Natural killer cell treated with Interleukin-12 subunit alpha and Interleukin-12 subunit beta and Interleukin-15 and Interleukin-18, amount 100 ng/mL, for 72 hours (primary cell): ENCODE data around the gene HCRTR1. TPM values are rescaled to one million over a fixed set of nuclear protein-coding genes. Genes with fewer than 3 reads are reported as not detected.
A peak's percentile ranks its signal among the peaks of the same experiment; 100 is the strongest.

Experiments
- ATAC-seq, 2 donors: fragments of 150-1000 bp; cut with Tn5 transposase in 1 of 2; sonication (Bioruptor Pico), chemical (Tn5 transposase) in 1 of 2; 2 replicates each; pipeline ENCODE4 v1.10.0; 2021
- DNase-seq: peaks from one replicate; pipeline ENCODE4 v3.0.0; 2022; ENCODE audit warnings: low spot score
- H3K27ac Mint-ChIP-seq, 2 donors: 1 replicate in 1 of 2; 2 replicates in 1 of 2; pipeline ENCODE4 v1.8.0; 2022; ENCODE audit warnings: mixed read lengths in 2 of 2, mild to moderate bottlenecking in 1 of 2, moderate library complexity in 1 of 2
- H3K27me3 Mint-ChIP-seq, 2 donors: 1 replicate in 1 of 2; 2 replicates in 1 of 2; pipeline ENCODE4 v1.8.0; 2022; ENCODE audit warnings: mixed read lengths in 2 of 2
- H3K36me3 Mint-ChIP-seq: one replicate; pipeline ENCODE4 v1.8.0; 2022; ENCODE audit warnings: mixed read lengths
- H3K4me1 Mint-ChIP-seq, 2 donors: 1 replicate in 1 of 2; 2 replicates in 1 of 2; pipeline ENCODE4 v1.8.0; 2022; ENCODE audit warnings: low read depth in 2 of 2, mixed read lengths in 2 of 2, mild to moderate bottlenecking in 1 of 2
- H3K4me3 Mint-ChIP-seq: one replicate; pipeline ENCODE4 v1.8.0; 2022; ENCODE audit warnings: mixed read lengths
- H3K9me3 Mint-ChIP-seq: 2 replicates; pipeline ENCODE4 v1.8.0; 2022; ENCODE audit warnings: mixed read lengths
- total RNA-seq, 2 donors: library from RNA; stranded (reverse); gene quantifications; one replicate each; pipeline ENCODE4 v1.2.3, GENCODE V29; 2022

Gene HCRTR1
- total RNA-seq, 2 donors from 2014 or later: not detected

GRCh38 chr1:31576201-31576669 lies 41.3 kb upstream of the HCRTR1 start, which contains the start of gene TINAGL1:
Gene TINAGL1 (plus strand): TSS chr1:31576515. CDS start chr1:31577149, 634 bp downstream.
- H3K4me1 Mint-ChIP-seq: no peaks in the 10 kb centered on the region
- H3K4me3 Mint-ChIP-seq: no peak within 1 kb of the TSS
- peak in 1 of 2 donors; percentile 30 for ATAC-seq
- no peaks in the 10 kb centered on the region for H3K36me3 Mint-ChIP-seq
- no peaks in the 10 kb centered on the region for H3K9me3 Mint-ChIP-seq
- no peak within 1 kb of the TSS for H3K27ac Mint-ChIP-seq
- DNase-seq: no peak
- peaks cover 8 to 9% of the 10 kb centered on the region in 2 donors for H3K27me3 Mint-ChIP-seq

DNA sequence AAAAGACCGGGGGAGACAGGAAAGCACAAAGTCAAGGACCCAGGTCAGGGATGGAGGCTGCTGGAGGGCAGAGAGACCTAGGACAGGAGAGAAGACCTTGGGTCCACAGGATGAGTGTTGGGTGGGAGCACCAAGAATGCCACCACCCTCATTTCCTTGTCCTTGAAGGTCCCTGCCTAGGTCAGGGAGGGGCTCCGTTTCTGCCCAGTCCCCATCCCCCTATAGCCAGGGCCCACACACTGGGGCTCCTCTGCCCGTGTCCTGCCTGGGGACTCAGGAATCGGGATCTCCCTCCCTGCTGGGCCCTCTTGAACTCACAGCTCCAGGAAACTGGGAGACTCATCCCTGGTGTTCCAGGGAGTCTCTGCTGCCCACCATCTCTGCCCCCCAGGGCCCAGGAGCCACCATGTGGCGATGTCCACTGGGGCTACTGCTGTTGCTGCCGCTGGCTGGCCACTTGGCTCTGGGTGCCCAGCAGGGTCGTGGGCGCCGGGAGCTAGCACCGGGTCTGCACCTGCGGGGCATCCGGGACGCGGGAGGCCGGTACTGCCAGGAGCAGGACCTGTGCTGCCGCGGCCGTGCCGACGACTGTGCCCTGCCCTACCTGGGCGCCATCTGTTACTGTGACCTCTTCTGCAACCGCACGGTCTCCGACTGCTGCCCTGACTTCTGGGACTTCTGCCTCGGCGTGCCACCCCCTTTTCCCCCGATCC lies 40.6 kb upstream of the HCRTR1 start:
- ATAC-seq (peak in 1 of 2 donors; percentile 18), DNase-seq (no peak)
- H3K27ac Mint-ChIP-seq: no peak overlapping the region
- peaks cover 5 to 6% of the 10 kb centered on the region in 2 donors for H3K27me3 Mint-ChIP-seq
- no peaks in the 10 kb centered on the region for H3K4me1 Mint-ChIP-seq
- H3K36me3 Mint-ChIP-seq: no peaks in the 10 kb centered on the region
- no peaks in the 10 kb centered on the region for H3K9me3 Mint-ChIP-seq
- H3K4me3 Mint-ChIP-seq: no peak overlapping the region

- no peak for DNase-seq
- H3K36me3 Mint-ChIP-seq: no peaks in the 10 kb centered on the region
- H3K4me1 Mint-ChIP-seq: no peaks in the 10 kb centered on the region
- ATAC-seq: no peak
- no peaks in the 10 kb centered on the region for H3K9me3 Mint-ChIP-seq
- no peak overlapping the region for H3K4me3 Mint-ChIP-seq
- no peak overlapping the region for H3K27ac Mint-ChIP-seq
- peaks cover 3 to 6% of the 10 kb centered on the region in 2 donors for H3K27me3 Mint-ChIP-seq
These were observed 39.8 kb upstream of the HCRTR1 start for GRCh38 chr1:31577515-31578192.

- Mint-ChIP-seq H3K4me3 (no peak overlapping the region), H3K9me3 (no peaks in the 10 kb centered on the region), H3K27ac (no peak overlapping the region), H3K36me3 (no peaks in the 10 kb centered on the region), H3K27me3 (peaks cover 3 to 6% of the 10 kb centered on the region in 2 donors), H3K4me1 (no peaks in the 10 kb centered on the region)
- no peak for DNase-seq
- ATAC-seq: no peak
These were observed 38.1 kb upstream of the HCRTR1 start for GRCh38 chr1:31579374-31579773.

DNA sequence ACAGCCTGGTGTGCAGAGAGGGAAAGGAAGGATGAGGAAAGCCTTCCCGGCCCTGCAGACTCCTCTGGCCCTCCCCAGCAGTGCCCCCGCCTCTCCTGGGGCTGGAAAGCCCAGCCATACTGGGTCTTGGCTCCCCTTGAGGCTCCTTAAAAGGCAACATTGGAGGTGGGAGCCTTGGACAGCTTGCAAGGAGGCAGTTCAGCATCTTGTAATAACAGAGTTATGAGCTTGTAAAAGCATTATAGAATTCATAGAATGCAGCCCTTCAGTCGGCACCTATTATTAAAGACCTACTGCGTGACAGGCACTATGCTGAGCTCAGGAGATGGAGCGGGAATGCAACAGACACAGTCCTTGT lies 37.0 kb upstream of the HCRTR1 start:
- no peaks in the 10 kb centered on the region for H3K4me1 Mint-ChIP-seq
- no peaks in the 10 kb centered on the region for H3K36me3 Mint-ChIP-seq
- H3K27ac Mint-ChIP-seq: no peak overlapping the region
- DNase-seq (no peak), ATAC-seq (no peak)
- H3K4me3 Mint-ChIP-seq: no peak overlapping the region
- no peaks in the 10 kb centered on the region for H3K9me3 Mint-ChIP-seq
- peaks cover 3 to 6% of the 10 kb centered on the region in 2 donors for H3K27me3 Mint-ChIP-seq

- ATAC-seq: no peak
- Mint-ChIP-seq H3K9me3 (no peaks in the 10 kb centered on the region), H3K27ac (no peak overlapping the region), H3K27me3 (peaks cover 3 to 6% of the 10 kb centered on the region in 2 donors), H3K4me3 (no peak overlapping the region), H3K4me1 (no peaks in the 10 kb centered on the region), H3K36me3 (no peaks in the 10 kb centered on the region)
- DNase-seq: no peak
These were observed 36.4 kb upstream of the HCRTR1 start for GRCh38 chr1:31580891-31581603.

DNA sequence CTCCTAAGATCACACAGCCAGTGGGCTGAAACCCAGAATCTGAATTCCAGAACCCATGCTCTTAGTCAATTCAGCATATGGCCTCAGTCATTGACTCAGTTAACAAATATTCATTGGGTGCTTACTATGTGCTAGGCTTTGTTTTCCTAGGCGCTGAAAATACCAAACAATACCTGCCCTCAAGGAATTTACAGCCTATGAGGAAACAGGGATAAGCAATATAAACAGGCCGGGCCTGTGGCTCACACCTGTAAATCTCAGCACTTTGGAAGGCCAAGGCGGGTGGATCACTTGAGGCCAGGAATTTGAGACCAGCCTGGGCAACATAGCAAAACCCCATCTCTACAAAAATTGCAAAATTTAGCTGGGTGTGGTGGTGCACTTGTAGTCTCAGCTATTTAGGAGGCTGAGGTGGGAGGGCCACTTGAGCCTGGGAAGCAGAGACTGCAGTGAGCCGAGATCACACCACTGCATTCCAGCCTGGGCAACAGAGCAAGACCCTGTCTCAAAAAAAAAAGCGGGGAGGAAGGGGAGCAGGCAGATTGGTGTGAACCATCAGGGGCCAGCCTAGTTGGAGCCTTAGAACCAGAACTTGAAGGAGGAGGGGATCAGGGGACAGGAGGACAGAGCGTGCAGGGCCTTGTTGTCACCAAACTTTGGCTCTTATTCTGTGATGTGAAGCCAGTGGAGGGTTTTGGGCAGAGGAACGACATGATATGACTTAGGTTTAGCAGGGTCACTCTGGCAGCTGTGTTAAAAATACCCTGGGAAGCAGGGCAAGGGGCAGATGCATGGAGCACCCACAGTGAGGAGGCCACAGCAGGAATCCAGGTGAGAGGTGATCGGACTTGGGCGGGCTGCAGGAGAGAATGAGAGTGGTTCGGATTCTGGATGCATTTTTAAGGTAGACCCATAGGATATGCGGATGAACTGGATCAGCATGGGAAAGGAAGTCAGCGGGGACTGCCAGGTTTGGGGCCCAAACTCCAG lies 35.4 kb upstream of the HCRTR1 start:
- no peaks in the 10 kb centered on the region for H3K4me1 Mint-ChIP-seq
- ATAC-seq (no peak), DNase-seq (no peak)
- no peak overlapping the region for H3K4me3 Mint-ChIP-seq
- H3K9me3 Mint-ChIP-seq: no peaks in the 10 kb centered on the region
- H3K36me3 Mint-ChIP-seq: no peaks in the 10 kb centered on the region
- no peaks in the 10 kb centered on the region for H3K27me3 Mint-ChIP-seq
- H3K27ac Mint-ChIP-seq: no peak overlapping the region

DNA sequence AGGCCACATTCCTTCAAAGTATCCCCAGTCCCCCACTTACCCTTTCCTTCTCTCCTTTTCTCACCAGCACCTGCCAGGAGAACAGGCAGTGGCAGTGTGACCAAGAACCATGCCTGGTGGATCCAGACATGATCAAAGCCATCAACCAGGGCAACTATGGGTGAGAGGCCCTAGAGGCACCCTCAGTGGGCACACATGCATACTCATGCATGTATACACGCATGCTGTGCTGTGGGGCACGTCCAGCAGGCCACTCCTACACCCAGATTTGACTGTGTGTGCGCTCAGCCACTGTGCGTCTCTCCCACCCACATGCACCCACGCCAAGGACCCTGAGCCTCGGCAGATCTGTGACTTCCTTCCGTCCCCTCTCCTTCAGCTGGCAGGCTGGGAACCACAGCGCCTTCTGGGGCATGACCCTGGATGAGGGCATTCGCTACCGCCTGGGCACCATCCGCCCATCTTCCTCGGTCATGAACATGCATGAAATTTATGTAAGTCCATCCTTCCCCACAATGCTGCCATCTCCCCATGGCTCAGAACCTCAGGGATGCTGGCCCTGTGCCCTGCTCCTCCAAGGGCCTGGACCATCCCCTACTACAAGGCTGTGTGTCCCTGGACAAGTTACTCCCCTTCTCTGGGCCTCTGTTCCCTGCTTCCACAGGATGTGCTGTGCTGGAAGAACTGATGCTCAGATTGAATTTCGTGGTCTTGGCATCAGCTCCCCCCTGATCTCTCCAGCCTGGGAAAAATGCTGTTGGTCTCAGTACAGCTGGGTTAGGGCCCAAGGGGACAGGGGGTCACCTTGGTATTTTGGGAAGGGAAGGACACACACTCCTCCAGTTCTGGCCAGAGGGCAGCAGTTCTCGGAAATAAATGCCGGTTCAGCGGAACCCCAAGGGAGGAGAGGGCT lies 34.2 kb upstream of the HCRTR1 start:
- no peak overlapping the region for H3K27ac Mint-ChIP-seq
- DNase-seq: no peak
- ATAC-seq: no peak

GRCh38 chr1:31583995-31584868 lies 33.3 kb upstream of the HCRTR1 start:
- no peak overlapping the region for H3K4me3 Mint-ChIP-seq
- H3K36me3 Mint-ChIP-seq: no peaks in the 10 kb centered on the region
- H3K9me3 Mint-ChIP-seq: no peaks in the 10 kb centered on the region
- H3K27me3 Mint-ChIP-seq: peaks cover 0 to 6% of the 10 kb centered on the region in 2 donors
- DNase-seq (no peak), ATAC-seq (no peak)
- H3K27ac Mint-ChIP-seq: no peak overlapping the region
- peaks cover 0 to 2% of the 10 kb centered on the region in 2 donors for H3K4me1 Mint-ChIP-seq

More for the DNA sequence above, 34.2 kb upstream of the HCRTR1 start:
- peaks cover 0 to 4% of the 10 kb centered on the region in 2 donors for H3K27me3 Mint-ChIP-seq
- no peaks in the 10 kb centered on the region for H3K36me3 Mint-ChIP-seq
- no peaks in the 10 kb centered on the region for H3K9me3 Mint-ChIP-seq
- H3K4me3 Mint-ChIP-seq: no peak overlapping the region
- H3K4me1 Mint-ChIP-seq: no peaks in the 10 kb centered on the region

DNA sequence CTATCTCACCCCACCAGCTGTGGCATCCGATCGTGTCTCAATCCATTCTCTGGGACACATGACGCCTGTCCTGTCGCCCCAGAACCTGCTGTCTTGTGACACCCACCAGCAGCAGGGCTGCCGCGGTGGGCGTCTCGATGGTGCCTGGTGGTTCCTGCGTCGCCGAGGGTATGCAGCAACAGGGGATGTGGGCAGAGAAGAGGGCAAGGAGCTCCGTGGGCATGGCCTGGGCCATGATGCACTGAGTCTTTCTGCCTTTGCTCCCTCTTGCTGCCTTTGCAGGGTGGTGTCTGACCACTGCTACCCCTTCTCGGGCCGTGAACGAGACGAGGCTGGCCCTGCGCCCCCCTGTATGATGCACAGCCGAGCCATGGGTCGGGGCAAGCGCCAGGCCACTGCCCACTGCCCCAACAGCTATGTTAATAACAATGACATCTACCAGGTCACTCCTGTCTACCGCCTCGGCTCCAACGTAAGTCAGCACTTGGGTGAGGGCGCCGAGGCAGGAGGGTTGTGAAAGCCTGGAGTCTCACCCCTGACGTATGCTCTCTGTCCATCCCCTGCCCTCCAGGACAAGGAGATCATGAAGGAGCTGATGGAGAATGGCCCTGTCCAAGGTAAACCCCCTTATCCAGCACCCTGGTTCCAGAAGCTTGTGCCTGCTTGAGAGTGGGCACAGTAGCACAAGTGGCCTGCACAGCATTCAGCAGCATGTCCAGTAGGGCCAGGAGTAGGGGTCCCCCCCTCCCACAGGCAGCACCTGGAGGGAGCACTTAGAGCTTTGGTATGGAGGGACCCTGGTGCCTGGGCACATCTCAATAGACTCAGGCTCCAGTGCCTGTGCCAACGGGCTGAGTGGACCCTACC lies 32.4 kb upstream of the HCRTR1 start:
- ATAC-seq (no peak), DNase-seq (no peak)
- peaks cover 0 to 3% of the 10 kb centered on the region in 2 donors for H3K4me1 Mint-ChIP-seq
- no peaks in the 10 kb centered on the region for H3K36me3 Mint-ChIP-seq
- peaks cover 0 to 9% of the 10 kb centered on the region in 2 donors for H3K27me3 Mint-ChIP-seq
- H3K9me3 Mint-ChIP-seq: no peaks in the 10 kb centered on the region
- no peak overlapping the region for H3K27ac Mint-ChIP-seq
- no peak overlapping the region for H3K4me3 Mint-ChIP-seq
